ENCODE measurements around the gene OMP. TPM values are rescaled to one million over a fixed set of nuclear protein-coding genes. Genes with fewer than 3 reads are reported as not detected.

OMP gene
- total RNA-seq, 2 experiments from 2014 or later: not detected

- ATAC-seq (ENCODE audit: poor library complexity): no peak
- H3K4me1 Mint-ChIP-seq (ENCODE audit: low read depth): peaks cover 12% of the 10 kb centered on the region
Measured at GRCh38 chr11:77125191-77125590, 22.6 kb downstream of the OMP start.

GRCh38 chr11:77125695-77126094, 23.1 kb downstream of the OMP start:
- ATAC-seq (ENCODE audit: poor library complexity) (no peak), DNase-seq (no peak)
- H3K4me1 ChIP-seq (ENCODE audit: insufficient read depth, low read length): peaks cover 14% of the 10 kb centered on the region
- no peak overlapping the region for H3K4me3 ChIP-seq (ENCODE audit: low read length)
- ChIA-PET CTCF (no interaction called here), POLR2A (no interaction called here)
- no peaks in the 10 kb centered on the region for H3K36me3 ChIP-seq (ENCODE audit: insufficient read depth, low read length)
- H3K27ac ChIP-seq (ENCODE audit: low read depth in 1 of 2, low read length in 2 of 2): no peak overlapping the region
- peaks cover 12% of the 10 kb centered on the region for H3K4me1 Mint-ChIP-seq (ENCODE audit: low read depth)
- no peak overlapping the region for H3K27ac Mint-ChIP-seq
- H3K9me3 Mint-ChIP-seq: no peaks in the 10 kb centered on the region
- no peaks in the 10 kb centered on the region for H3K9me3 ChIP-seq (ENCODE audit: control insufficient read depth in 1 of 2, insufficient read depth in 1 of 2, low read length in 2 of 2)
- no peak for TF ChIP-seq CTCF (IDR thresholded peaks at IDR 0.05)
- peaks cover 3 to 4% of the 10 kb centered on the region in 2 experiments for H3K27me3 ChIP-seq (ENCODE audit: control insufficient read depth in 1 of 2, insufficient read depth in 2 of 2, low read length in 2 of 2)
- H3K27me3 Mint-ChIP-seq: no peaks in the 10 kb centered on the region
- H3K4me3 Mint-ChIP-seq: no peak overlapping the region
- no peaks in the 10 kb centered on the region for H3K36me3 Mint-ChIP-seq (ENCODE audit: low read depth)
- intact Hi-C loops (cut with DNase I, micrococcal nuclease): loop anchor here in 1 of 2 experiments (2.0 kb wide), 1 partner anchor 493 kb away; no protein-coding TSS in a partner anchor

More at GRCh38 chr11:77125191-77125590, 22.6 kb downstream of the OMP start:
- H3K4me3 ChIP-seq (ENCODE audit: low read length): no peak overlapping the region
- H3K27me3 ChIP-seq (ENCODE audit: control insufficient read depth in 1 of 2, insufficient read depth in 2 of 2, low read length in 2 of 2): peaks cover 3 to 4% of the 10 kb centered on the region in 2 experiments
- DNase-seq: no peak
- Mint-ChIP-seq H3K9me3 (no peaks in the 10 kb centered on the region), H3K36me3 (ENCODE audit: low read depth) (no peaks in the 10 kb centered on the region), H3K4me3 (no peak overlapping the region), H3K27ac (no peak overlapping the region), H3K27me3 (no peaks in the 10 kb centered on the region)
- intact Hi-C loops (cut with DNase I, micrococcal nuclease): no loop called here
- ChIA-PET POLR2A (no interaction called here), CTCF (no interaction called here)
- TF ChIP-seq CTCF (IDR thresholded peaks at IDR 0.05): no peak
- H3K9me3 ChIP-seq (ENCODE audit: control insufficient read depth in 1 of 2, insufficient read depth in 1 of 2, low read length in 2 of 2): no peaks in the 10 kb centered on the region
- H3K27ac ChIP-seq (ENCODE audit: low read depth in 1 of 2, low read length in 2 of 2): no peak overlapping the region
- no peaks in the 10 kb centered on the region for H3K36me3 ChIP-seq (ENCODE audit: insufficient read depth, low read length)
- peaks cover 14% of the 10 kb centered on the region for H3K4me1 ChIP-seq (ENCODE audit: insufficient read depth, low read length)

- H3K27ac ChIP-seq (ENCODE audit: low read depth in 1 of 2, low read length in 2 of 2): no peak overlapping the region
- peaks cover 3 to 4% of the 10 kb centered on the region in 2 experiments for H3K27me3 ChIP-seq (ENCODE audit: control insufficient read depth in 1 of 2, insufficient read depth in 2 of 2, low read length in 2 of 2)
- no peaks in the 10 kb centered on the region for H3K36me3 ChIP-seq (ENCODE audit: insufficient read depth, low read length)
- H3K4me1 Mint-ChIP-seq (ENCODE audit: low read depth): peaks cover 12% of the 10 kb centered on the region
- H3K27ac Mint-ChIP-seq: no peak overlapping the region
- no peaks in the 10 kb centered on the region for H3K36me3 Mint-ChIP-seq (ENCODE audit: low read depth)
- H3K4me3 Mint-ChIP-seq: peak overlapping the region; percentile 11
- ATAC-seq (ENCODE audit: poor library complexity): no peak
- peaks cover 14% of the 10 kb centered on the region for H3K4me1 ChIP-seq (ENCODE audit: insufficient read depth, low read length)
- H3K9me3 ChIP-seq (ENCODE audit: control insufficient read depth in 1 of 2, insufficient read depth in 1 of 2, low read length in 2 of 2): no peaks in the 10 kb centered on the region
- TF ChIP-seq CTCF (IDR thresholded peaks at IDR 0.05): no peak
- H3K9me3 Mint-ChIP-seq: no peaks in the 10 kb centered on the region
- ChIA-PET POLR2A (interaction anchor here (0.6 kb wide), 1 partner anchor 37 kb away, joined by 3 read pairs; no protein-coding TSS in a partner anchor), CTCF (interaction anchor here (1.0 to 2.4 kb wide), 5 partner anchors 40 to 493 kb away, joined by 4 to 23 read pairs (median 8); no protein-coding TSS in a partner anchor)
- DNase-seq: no peak
- intact Hi-C loops (cut with DNase I, micrococcal nuclease): loop anchor here in 1 of 2 experiments (2.0 kb wide), 1 partner anchor 493 kb away; no protein-coding TSS in a partner anchor
- no peak overlapping the region for H3K4me3 ChIP-seq (ENCODE audit: low read length)
- H3K27me3 Mint-ChIP-seq: no peaks in the 10 kb centered on the region
Measured at GRCh38 chr11:77126156-77126775, 23.6 kb downstream of the OMP start.
